ENCODE data around the gene CARMIL3.

CARMIL3 gene

DNA sequence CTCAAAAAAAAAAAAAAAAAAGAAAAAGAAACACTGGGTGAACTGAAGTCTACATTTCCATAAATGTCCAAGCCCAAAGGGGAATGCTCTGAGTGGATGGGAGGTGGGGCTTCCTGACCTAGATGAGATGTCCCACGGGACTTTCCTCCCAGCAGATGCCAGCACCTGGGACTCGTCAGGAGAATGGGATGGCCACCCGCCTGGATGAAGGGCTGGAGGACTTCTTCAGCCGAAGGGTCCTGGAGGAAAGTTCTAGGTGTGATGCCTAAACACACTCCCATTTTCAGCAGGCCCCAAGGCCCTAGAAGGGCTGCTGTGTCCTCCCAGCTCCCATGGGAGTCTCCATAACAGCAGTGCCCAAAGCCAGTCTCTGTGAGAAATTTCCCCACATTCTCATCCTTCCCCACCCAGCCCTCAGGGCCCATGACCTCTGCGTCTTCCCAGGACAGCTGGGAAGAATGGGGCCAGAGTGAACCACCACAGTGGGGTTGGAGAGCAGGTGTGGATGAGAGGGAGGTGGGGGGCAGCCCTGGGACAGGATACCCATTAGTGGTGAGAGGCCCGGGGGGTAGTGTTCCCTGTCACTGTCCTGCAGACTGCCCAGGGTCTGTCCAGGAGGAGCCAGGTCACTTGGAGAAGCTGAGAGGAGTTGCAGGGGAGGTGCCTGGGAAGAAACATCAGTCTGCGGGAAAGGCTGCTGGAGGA, 12.4 kb downstream of the CARMIL3 start:
- DNase-seq: no peak

DNA sequence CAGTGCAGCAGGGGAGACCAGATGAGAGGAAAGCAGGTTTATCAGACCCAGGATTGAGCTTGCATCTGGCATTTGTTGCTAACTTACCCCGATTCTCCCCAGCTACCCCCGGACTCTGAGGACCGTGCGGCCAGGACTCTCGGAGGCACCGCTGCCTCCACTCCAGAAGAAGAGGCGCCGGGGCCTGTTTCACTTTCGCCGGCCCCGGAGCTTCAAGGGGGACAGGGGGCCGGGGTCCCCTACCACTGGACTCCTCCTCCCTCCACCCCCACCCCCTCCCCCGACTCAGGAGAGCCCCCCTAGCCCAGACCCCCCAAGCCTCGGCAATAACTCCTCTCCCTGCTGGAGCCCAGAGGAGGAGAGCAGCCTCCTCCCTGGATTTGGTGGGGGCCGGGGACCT, 13.0 kb downstream of the CARMIL3 start:
- no peak for DNase-seq

DNA sequence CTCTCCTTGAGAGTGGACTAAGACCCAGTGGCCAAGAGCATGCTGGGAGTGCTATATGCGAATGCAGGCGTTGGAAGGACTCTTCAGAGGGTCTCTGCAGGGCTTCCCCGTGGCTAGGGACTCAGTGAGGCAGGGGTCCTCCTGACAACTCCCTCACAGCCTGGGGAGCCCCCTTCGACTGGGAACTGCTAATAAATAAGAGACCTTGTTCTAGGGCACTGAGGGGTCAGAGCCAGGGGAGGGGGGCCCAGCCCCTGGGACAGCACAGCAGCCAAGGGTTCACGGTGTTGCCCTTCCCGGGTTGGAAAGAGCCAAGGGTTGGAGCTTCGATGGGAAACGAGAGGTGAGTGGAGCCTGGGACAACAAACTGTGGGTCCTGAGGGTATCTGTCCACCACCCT, 13.6 kb downstream of the CARMIL3 start:
- DNase-seq: no peak

DNA sequence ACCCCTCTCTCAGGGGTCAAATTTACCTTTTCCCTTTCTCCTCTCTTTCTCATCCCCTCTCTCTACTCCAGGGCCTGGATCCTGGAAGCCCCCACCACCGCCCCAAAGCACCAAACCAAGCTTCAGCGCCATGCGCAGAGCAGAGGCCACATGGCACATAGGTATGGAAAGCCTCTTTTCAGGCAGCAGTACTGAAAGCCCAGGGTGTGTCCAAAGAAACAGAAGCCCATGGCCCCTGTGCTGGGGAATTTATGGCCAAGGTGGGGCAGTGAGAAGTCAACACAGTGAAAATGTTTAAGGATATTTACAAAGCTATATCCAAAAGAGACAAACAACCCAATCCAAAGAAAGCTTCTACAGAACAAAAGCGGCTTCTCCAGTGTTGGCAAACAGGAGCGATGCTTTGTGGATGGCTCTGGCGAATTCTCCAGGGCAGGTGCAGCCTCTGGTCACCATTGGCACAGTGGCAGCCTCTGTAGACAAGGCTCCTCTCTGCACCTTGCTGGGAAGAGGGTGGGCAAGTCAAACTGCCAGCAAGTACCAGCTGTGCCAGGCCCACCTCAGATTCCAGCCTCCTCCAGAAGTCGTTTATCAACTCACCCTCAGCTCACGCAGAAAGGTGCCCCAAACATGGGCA, 14.8 kb downstream of the CARMIL3 start:
- DNase-seq: no peak

DNA sequence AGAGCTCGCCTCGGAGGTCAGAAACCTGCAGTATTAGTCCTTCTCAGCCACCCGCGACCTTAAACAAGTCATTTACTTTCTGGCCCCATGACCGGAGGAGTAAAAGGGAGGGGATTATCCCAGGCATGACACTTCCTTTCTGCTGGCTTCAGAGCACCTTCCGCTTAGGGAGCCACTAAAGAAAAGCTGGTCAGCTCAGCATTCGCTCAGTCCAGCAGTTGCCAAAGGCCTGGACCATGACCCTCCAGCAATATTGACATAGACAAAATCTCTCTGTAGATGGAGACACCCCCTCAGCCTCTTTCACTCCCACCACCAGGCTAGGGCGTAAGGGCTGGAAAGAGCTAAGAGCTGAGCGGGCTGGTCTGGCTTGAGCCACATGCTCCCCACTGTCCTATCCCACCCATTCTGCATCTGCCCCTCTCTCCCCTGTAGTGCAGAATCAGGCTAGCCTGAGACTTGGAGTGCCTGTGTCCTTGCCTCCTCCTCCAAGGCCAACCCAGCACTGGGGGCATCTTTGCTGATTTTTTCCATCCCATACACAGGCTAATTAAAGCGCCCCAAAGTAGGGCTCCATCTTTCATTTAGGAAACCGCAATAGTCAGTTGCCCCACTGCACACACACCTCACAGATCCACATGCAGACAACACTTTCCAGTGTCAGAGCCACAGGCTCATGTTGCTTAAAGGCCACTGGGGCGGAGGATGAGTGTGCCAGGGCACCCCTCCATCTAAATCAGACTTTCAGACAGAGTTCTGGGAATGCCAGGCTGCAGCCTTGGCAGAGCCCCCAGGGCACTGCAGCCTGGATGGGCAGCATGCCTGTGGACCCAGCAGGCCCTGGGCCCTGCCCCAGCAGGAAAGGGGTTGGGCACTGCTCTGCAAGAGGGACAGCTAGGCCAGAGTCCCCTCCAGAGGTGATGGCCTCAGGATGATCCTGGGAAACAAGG, 15.6 kb downstream of the CARMIL3 start:
- DNase-seq: no peak

DNA sequence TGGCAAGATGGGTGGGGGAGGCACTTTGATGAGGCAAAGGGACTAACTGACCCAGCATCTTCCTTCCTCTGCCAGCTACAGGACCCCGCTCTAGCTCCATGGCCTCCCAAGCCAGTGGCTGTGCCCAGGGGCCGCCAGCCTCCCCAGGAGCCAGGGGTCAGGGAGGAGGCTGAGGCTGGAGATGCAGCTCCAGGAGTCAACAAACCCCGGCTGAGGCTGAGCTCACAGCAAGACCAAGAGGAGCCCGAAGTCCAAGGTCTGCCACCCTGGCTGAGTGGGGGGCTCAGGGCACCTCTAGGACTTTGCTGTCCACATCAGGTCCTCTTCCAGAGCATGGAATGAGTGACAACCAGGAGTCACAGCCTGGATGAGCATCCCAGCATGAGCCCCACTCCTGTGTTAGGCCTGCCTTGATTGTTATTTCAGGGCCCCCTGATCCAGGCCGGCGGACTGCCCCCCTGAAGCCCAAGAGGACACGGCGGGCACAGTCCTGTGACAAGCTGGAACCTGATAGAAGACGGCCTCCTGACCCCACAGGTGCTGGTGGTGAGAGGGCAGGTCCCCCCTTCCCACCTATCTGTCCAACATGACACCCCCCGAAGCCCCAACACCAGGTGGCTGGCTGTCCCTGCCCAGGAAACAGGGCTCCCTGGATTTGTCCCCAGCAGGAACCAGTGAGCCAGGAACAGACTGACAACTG, 17.1 kb downstream of the CARMIL3 start:
- DNase-seq: no peak

DNA sequence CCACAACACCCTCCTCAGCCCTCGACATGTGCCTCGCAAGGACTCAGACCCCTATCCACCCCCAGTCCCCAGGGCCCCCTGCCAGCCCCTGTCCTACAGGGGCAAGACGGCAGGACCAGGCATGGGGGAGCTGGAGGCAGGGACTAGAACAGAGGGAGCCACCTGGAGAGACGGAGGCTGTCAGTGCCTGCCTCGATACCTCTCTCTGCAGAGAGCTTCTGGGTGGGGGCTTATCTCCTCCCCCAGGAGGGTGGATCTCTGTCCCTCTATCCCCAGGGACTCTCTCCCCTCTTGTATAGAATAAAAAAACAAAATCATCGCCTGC, 17.6 kb downstream of the CARMIL3 start:
- DNase-seq: no peak

DNA sequence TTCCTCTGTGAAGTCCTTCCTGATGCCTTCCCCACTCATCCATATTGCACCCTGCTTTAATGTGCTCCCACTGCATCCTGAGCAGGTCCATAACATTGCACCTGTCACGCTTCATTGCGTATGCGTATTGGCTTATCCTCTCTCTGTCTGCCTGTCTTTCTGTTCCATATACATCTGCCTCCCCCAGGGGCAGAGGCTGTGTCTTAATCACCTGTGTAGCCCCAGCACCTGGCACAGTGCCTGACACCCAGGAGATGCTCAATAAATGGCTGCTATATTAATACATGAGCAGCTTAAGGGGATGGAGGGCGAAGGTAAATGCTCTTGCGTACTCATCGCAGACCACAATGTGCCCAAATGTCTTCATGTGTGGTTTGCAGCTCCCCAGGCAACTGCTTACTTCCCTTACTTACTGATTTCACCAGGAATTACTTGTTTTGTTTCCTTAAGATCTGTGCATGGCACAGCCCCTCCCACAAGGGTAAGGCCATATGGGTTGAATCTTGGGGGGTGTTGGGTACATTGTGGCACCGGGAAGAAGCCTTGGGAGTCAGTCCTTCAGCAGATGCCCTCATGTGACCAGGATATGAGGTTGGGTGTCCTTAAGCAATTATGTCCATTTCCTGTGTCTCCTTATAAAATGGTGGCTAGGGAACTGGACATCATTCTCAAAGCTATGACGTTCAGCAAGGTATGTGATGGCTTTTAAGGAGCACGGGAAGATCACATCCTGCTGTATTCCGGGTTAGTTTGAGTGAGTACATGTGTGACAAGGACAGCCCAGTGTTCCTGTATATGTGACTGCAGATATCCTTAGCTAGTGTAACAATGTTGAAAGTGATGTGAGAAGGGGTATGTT, 18.7 kb downstream of the CARMIL3 start:
- no peak for DNase-seq

DNA sequence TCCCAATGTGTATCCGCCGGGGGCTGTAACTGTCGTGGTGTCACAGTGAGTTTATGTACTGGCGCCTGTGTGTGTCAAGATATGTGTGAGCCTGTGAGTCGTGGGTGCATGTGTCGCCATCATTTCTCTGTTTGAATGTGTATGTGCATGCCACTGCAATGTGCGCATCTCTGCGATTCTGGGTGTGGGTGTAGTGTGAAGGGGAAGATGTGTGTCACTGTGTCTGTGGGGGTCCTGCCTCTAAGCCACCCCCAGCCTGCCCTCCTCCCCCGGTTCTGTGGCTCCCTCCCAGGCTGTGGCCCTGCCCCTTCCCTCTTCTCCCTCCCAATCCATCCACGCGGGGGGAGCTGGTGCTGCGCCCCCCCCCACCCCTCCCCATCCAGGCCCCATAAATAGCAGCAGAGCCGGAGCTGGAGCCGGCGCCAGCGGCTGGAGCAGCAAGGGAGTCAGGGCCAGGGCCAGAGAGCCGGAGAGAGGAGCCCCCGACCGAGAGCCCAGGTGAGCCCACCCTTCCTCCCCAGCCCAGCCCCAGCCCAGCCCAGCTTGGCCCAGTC, 19.4 kb downstream of the CARMIL3 start, which contains the start of gene CPNE6:
Gene CPNE6 (plus strand): TSS at position 419 of the 554 bp plus-strand sequence. CDS start 1,375 bp downstream, outside the sequence.
- DNase-seq: no peak

DNA sequence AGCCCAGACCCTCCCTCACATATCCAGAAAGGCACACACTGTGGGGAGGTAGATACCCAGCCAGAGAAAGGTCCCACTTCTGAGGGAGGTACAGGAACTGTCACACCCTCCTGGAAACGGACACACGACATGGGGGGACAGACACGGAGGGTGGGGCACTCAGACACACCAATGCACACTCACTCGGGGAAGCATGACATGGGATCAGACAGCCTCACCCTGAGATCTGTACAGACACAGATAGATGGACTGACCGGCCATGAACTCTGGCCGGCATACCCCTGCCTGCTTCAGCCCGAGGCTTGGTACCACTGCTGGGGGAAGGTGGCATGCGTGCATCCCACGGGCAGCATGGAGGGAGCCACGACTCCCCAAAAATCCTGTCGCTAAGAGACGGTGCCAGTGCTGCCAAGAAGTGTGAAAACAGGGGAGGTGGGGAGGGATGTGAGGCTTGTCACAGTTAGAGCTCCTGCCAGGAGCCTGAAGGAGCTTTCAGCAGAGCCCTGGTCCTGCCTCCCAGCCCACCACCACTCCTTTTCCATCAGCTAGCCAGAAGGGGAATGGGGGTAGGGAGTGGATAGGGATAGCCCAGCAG, 20.1 kb downstream of the CARMIL3 start:
- DNase-seq: no peak

DNA sequence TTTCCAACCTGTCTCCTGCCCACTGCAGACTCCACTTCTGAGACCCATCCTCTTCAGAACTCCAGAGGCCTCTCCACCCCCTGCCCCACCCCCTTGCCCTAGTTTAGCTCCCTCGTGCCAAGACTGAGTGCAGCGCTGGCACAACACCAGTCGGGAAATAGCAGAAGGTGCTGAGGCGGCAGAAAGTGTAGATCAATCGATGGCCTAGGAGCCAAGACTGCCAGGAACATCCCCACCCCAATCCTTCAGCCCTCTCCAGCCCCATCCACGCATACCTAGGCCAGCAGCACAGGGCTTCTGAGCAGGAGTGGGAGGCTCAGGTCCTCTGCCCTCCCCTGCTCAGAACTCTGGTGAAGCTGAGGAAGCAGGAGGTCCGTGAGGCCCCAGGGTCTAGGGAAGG, 20.6 kb downstream of the CARMIL3 start:
- DNase-seq: no peak

DNA sequence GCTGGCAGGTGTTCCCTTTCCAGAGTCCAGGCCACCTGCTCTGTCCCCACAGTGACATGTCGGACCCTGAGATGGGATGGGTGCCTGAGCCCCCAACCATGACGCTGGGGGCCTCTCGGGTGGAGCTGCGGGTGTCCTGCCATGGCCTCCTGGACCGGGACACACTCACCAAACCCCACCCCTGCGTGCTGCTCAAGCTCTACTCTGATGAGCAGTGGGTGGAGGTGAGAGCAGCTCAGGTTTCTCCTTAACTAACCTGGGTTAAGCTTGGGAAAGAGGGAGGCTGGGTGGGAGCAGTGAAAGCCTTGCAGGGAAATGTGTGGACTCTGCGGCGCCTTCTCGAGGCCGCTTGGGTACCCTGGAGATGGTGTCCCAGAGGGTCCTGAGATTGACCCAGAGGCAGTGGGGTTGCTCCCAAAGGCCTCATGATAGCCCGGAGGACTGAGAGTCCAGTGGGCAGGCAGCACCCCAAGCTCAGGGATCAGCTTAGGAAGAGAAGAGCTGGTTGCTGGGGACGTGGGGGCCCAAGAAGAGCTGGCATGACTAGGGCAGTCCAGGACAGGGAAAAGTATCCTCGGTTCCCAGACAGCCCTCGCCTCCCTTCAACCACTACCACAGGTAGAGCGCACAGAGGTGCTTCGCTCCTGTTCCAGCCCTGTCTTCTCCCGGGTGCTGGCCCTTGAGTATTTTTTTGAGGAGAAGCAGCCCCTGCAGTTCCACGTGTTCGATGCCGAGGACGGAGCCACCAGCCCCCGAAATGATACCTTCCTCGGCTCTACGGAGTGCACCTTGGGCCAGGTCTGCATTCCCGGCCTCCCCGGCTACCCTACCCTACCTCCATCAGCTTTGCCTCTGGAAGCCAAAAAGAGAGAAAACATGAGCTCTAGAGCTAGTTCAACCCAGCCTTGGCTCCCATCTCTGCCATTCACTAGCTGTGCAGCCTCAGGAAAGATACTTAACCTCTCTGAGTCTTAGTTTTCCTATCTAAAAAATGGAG, 21.4 kb downstream of the CARMIL3 start:
- DNase-seq: no peak

DNA sequence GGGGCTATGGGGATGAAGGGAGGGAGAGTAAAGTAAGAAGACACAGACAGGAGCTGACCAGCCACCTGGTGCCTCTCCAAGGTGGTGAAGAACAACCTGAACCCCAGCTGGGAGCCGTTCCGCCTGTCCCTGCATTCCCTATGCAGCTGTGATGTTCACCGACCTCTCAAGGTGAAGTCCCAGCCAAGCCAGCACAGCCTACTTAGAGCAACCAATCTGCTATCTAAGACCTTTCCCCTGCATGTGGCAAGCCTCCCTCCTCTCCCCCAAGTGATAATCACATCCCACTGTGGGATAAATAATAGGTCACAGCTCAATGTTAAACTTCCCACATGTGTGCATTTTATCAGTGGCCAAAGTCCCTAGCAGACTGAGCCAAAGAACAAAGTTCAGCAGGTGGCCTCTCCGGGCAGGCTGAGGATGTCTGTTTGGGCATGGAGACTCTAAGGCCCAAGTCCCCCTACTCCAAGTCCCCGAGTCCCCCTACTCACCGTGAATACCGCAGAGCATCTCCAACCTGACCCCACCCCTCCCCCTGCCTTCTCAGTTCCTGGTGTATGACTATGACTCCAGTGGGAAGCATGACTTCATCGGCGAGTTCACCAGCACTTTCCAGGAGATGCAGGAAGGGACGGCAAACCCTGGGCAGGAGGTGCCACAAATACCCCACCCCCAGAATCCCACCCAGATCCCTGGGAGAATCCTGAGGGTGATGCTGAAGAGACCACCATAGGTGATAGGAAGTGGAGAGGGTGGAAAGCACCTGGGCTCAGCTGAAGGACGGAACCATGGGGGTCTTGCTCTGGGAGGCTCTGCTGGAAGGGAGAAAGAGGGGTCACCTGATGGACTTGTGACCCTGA, 23.0 kb downstream of the CARMIL3 start:
- no peak for DNase-seq

DNA sequence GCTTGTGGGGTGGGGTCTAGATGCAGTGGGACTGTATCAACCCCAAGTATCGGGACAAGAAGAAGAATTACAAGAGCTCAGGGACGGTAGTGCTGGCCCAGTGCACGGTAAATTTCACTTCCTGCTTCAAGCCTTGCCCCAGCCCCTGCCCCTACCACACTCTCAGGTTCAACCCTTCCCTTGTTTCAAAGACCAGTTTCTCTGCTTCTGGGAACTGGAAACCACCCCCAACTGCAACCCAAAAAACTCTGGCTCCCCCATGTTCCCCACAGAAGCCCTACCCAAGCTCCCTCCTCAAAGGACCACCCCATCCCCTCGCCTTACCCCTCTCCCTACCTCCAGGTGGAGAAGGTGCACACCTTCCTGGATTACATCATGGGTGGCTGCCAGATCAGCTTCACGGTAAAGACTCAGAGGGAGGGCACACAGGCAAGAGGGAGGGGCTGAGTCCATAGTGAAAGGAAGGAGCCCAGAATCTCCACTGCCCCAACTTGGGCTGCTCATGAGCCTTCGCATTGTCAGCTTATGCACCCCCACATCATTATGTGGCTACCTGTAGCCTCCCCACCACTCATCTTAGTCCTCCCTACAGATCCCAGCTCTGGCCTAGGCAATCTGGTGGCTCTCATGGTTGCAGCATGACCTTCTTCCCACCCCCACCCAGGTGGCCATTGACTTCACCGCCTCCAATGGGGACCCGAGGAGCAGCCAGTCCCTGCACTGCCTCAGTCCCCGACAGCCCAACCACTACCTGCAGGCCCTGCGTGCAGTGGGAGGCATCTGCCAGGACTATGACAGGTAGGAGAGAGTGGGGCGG, 23.9 kb downstream of the CARMIL3 start:
- DNase-seq: no peak

DNA sequence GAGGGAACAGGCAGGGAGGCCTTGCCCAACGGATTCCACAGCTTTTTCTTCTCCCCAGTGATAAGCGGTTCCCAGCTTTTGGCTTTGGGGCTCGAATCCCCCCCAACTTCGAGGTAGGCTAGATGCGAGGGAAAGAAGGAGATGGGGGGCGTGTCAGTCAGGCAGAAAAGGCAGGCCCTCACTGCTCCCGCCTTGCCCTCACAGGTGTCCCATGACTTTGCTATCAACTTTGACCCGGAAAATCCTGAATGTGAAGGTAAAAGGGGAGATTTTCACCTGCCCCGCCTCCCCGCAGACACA, 24.4 kb downstream of the CARMIL3 start:
- DNase-seq: no peak

DNA sequence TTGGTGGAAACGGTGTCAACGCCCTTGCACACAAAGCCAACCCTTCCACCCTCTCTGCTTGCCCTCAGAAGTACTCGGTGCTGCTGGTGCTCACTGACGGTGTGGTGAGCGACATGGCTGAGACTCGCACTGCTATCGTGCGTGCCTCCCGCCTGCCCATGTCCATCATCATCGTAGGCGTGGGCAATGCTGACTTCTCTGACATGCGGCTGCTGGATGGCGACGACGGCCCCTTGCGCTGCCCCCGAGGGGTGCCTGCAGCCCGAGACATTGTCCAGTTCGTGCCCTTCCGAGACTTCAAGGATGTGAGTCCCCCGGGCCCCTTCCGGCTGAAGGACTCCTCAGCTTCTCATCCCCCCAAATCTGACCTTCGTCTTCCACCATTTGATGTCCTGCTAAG, 25.3 kb downstream of the CARMIL3 start:
- DNase-seq: no peak

DNA sequence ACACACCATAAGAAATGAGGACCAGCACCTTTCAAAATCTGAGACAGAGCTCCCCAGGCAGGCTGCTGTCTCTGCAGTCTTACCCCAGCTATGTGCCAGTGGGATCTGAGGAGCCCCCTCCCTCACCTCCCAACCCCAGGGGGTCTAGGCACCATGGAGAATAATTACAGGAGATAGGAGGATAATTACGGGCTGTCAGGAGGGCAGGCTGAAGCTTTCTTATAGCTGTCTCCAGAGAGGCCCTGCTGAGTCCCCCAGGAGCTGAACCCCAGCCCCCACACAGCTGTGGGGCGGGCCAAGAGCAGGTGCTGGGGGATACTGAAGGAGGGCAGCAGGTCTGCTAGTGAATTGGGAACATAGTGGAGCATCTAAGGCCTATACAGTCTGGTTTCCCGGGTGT, 26.3 kb downstream of the CARMIL3 start:
- no peak for DNase-seq

DNA sequence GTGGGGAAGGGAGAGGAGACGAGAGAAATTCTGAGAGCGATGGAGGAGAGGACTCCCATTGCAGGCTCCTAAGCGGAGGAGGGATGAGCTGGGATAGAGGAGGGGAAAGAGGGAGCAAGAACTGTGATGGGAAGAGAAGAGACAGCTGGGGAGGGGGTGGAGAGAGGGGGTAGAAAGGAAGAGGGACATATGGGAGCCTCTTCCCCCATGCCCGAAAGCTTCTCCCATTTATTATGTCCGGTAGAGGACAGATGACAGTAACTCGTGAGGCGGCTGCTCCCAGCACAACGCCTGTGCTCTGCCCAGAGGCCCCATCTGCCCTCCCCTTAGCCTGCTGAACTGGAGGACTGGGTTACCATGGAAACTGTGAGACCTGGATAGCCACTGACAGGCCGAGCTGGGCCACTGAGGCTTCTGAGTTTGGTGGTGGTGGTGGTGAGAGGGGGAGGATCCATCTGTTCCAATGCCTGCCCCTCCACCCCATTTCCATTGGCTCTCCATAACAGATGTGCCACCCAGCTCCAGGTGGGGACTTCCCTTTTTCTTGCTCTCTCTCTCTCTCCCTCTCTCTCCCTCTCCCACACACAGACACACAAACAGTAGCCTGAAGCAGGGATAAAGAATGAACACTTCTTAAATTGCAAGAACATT, 27.8 kb downstream of the CARMIL3 start:
- peak; percentile 76 for DNase-seq
